HL-60 (cell line): ENCODE results near the gene ITGAL.

Experiments
- DNase-seq, 2 experiments: peaks; one replicate each; pipeline ENCODE4 v3.0.0-alpha.2; 2010 to 2020; ENCODE audit warnings: low read depth in 1 of 2, low spot score in 1 of 2
- H3K27ac ChIP-seq: fragments of 250-450 bp; sonication (Bioruptor Pico); replicated peaks from 2 replicates; pipeline ENCODE4 v1.5.1; 2020; ENCODE audit warnings: mild to moderate bottlenecking, moderate library complexity
- H3K27me3 ChIP-seq: fragments of 250-450 bp; sonication (Bioruptor Pico); 2 replicates; pipeline ENCODE4 v1.5.1; 2021; ENCODE audit warnings: mild to moderate bottlenecking, moderate library complexity; ENCODE audit not compliant: insufficient read depth, poor library complexity, severe bottlenecking
- H3K4me3 ChIP-seq: replicated peaks from 2 replicates; pipeline ENCODE4 v1.5.1; 2011; ENCODE audit warnings: mild to moderate bottlenecking, control low read depth, low read length; ENCODE audit not compliant: insufficient read depth
- GABPA ChIP-seq: IDR thresholded peaks from 2 replicates; pipeline ENCODE4 v1.6.1; 2012; ENCODE audit warnings: low read depth
- POLR2AphosphoS5 ChIP-seq: IDR thresholded peaks from 2 replicates; pipeline ENCODE4 v1.6.1; 2012; ENCODE audit warnings: low read depth
- REST ChIP-seq: IDR thresholded peaks from 2 replicates; pipeline ENCODE4 v1.6.1; 2012; ENCODE audit warnings: low read depth; ENCODE audit not compliant: insufficient replicate concordance
- SPI1 ChIP-seq: IDR thresholded peaks from 2 replicates; pipeline ENCODE4 v1.6.1; 2012; ENCODE audit warnings: low read depth, mild to moderate bottlenecking, borderline replicate concordance
- TF ChIP-seq, protein P1 (sequence below): IDR thresholded peaks from one replicate; pipeline ENCODE4 v1.5.1; 2011; ENCODE audit warnings: low read length, control low read depth, inconsistent platforms; ENCODE audit not compliant: insufficient read depth

ITGAL gene

DNA sequence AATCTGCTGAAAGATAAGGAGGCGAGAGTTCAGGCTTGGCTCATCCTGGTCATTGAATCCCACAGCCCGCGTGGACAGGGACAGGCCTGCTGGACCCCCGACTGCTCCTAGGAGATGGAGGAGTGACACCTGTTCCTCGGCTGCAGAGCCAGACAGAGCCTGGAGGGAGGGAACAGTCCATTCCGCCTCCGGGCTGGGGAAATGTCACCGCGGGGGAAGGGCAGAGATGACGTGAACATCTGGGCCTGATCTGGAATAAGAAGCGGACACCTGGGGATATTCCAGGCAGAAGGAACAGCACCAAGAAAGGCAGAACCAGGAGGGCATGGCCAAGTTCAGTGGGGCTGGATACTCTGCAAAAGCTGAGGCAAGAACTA lies 60.6 kb downstream of the ITGAL start:
- Histone ChIP-seq H3K27ac (no peak overlapping the region), H3K27me3 (no peaks in the 10 kb centered on the region), H3K4me3 (no peak overlapping the region)
- TF ChIP-seq POLR2AphosphoS5 = no peak
- no peak for TF ChIP-seq REST
- no peak for TF ChIP-seq GABPA
- TF ChIP-seq SPI1 = no peak
- TF ChIP-seq, protein P1, sequence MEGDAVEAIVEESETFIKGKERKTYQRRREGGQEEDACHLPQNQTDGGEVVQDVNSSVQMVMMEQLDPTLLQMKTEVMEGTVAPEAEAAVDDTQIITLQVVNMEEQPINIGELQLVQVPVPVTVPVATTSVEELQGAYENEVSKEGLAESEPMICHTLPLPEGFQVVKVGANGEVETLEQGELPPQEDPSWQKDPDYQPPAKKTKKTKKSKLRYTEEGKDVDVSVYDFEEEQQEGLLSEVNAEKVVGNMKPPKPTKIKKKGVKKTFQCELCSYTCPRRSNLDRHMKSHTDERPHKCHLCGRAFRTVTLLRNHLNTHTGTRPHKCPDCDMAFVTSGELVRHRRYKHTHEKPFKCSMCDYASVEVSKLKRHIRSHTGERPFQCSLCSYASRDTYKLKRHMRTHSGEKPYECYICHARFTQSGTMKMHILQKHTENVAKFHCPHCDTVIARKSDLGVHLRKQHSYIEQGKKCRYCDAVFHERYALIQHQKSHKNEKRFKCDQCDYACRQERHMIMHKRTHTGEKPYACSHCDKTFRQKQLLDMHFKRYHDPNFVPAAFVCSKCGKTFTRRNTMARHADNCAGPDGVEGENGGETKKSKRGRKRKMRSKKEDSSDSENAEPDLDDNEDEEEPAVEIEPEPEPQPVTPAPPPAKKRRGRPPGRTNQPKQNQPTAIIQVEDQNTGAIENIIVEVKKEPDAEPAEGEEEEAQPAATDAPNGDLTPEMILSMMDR = no peak
- DNase-seq = no peak

DNA sequence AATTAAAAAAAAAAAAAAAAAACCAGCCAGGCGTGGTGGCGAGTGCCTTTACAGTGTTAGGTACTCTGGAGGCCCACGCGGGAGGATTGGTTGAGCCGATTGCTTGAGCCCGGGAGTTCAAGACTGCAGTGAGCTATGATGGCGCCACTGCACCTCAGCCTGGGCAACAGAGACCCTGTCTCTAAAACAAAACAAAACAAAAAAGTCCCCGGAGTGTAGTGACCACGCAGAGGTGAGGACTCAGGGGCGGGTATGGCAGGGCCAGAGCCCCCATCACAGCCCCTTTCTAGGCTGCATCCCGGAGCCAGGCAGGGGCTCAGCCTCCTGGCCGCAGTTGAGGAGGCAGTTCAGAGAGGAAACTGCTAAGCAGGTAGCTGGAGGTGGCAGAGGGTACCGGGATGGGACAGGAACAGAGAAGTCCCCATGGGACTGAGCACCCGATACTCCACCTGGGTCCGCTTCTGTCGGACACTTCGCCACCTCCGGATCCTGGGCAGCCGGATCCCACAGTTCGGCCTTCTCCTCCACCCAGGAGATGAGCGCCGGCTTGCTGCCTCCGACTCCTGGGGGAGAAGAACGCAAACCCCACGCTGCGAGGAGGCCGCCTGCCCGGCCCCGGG lies 61.3 kb downstream of the ITGAL start:
- H3K27ac ChIP-seq = peak overlapping the region; percentile 95
- DNase-seq = peak in 1 of 2 experiments; percentile 36
- peak overlapping the region; percentile 56 for H3K4me3 ChIP-seq
- H3K27me3 ChIP-seq = no peaks in the 10 kb centered on the region
- TF ChIP-seq SPI1 (no peak), POLR2AphosphoS5 (no peak), GABPA (no peak), REST (no peak)
- TF ChIP-seq, protein P1 = no peak

DNA sequence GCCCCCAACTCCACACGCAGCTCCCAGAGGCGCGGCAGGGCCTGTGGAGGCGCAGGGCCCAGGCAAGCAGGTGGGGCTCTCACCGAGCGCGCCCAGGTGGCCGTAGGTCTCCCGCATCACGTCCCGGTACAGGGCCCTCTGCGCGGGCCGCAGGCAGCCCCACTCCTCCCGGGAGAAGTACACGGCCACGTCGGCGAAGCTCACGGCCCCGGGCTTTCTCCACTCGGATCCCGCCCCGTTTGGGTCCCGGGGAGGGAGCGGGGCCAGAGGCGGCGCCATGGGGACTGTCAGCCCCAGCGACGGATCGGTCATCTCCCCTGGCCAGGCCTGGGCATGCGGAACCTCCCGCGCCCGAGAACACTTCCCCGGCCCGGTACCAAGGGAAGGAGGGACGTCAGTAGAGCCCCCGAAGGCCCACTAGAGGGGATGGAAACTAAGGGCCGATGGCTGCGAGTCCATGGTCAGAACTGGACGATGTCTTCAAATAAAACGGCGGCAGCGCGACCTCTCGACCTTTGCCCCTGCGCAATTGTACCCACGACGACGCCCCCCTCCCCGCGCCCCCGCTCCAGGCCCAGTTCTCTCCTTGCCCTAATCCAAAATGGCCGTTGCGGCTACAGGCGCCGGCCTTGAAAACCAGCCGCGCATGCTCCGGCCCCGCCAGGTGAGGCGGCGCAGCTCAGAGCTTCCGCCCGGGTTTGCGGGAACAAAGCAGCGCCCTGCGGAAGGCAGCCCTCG lies 62.0 kb downstream of the ITGAL start, which contains the start of gene ZNF747:
ZNF747 (minus strand) TSS at position 491 of the 738 bp plus-strand sequence; CDS start at position 312, 179 bp downstream.
- TF ChIP-seq, protein P1 = no peak
- peak; percentile 39 for TF ChIP-seq REST
- Histone ChIP-seq H3K4me3 (peak within 1 kb of the TSS; percentile 56), H3K27ac (peak within 1 kb of the TSS; percentile 95), H3K27me3 (no peaks in the 10 kb centered on the region)
- DNase-seq = peak; percentile 83 to 90
